ENCODE results near the gene STXBP4.

The STXBP4 gene

DNA sequence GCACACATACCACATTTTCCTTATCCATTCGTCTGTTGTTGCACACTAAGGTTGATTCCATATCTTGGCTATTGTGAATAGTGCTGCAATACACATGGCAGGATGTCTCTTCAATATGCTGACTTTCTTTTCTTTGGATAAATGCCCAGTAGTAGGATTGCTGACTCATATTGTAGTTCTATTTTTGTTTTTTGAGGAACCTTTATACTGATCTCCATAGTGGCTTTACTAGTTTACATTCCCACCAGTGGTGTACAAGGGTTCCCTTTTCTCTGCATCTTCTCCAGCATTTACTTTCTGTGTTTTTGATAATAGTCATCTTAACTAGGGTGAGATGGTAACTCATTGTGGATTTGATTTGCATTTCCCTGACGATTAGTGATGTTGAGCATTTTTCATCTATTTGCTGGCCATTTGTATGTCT, 118.1 kb downstream of the STXBP4 start:
- H3K4me3 ChIP-seq (ENCODE audit: control insufficient read depth, low read depth, low read length): no peak overlapping the region
- TF ChIP-seq, protein P1, sequence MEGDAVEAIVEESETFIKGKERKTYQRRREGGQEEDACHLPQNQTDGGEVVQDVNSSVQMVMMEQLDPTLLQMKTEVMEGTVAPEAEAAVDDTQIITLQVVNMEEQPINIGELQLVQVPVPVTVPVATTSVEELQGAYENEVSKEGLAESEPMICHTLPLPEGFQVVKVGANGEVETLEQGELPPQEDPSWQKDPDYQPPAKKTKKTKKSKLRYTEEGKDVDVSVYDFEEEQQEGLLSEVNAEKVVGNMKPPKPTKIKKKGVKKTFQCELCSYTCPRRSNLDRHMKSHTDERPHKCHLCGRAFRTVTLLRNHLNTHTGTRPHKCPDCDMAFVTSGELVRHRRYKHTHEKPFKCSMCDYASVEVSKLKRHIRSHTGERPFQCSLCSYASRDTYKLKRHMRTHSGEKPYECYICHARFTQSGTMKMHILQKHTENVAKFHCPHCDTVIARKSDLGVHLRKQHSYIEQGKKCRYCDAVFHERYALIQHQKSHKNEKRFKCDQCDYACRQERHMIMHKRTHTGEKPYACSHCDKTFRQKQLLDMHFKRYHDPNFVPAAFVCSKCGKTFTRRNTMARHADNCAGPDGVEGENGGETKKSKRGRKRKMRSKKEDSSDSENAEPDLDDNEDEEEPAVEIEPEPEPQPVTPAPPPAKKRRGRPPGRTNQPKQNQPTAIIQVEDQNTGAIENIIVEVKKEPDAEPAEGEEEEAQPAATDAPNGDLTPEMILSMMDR (IDR thresholded peaks at IDR 0.05; ENCODE audit: control insufficient read depth, insufficient read depth, low read depth, low read length, missing control alignments): no peak
- DNase-seq (ENCODE audit: low read depth): peak; percentile 60

DNA sequence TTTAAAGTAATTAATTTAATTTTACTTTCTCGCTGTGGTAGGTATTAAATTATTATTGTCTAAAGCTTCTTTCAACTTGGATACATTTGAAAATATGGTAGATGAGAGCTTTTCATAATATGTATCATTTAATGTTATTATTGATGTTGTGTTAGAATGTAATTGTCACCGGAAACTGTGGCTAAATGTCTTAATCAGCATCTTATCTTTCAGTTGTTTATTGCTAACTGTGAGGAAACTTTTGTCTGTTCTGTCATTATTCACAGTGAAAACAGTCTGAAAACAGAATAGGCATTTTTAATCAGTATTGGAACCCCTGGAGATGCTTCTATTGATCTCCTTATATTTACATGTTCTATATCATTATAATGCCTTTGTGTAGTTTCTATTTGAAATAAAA, 120.7 kb downstream of the STXBP4 start:
- TF ChIP-seq, protein P1 (IDR thresholded peaks at IDR 0.05; ENCODE audit: control insufficient read depth, insufficient read depth, low read depth, low read length, missing control alignments): no peak
- no peak for DNase-seq (ENCODE audit: low read depth)
- H3K4me3 ChIP-seq (ENCODE audit: control insufficient read depth, low read depth, low read length): no peak overlapping the region

DNA sequence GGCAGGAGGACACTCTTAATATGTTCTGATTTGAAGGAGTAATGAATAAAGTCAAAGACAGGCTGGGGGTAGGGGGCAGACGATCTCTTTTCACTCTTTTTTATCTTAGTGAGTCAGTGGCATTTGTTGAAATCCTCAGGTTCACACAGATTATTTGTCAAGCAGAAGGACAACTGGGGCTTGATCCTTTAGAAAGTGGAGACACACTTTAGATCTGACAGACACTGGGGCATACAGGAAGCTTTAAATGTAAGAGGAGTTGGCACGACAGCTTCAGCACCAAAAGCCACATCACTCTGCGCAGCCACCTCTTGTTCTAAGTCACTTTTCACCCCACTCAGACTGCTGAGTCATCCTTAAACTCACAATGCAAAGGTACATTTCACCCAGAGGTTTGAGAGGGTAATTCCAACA, 121.5 kb downstream of the STXBP4 start:
- no peak overlapping the region for H3K4me3 ChIP-seq (ENCODE audit: control insufficient read depth, low read depth, low read length)
- no peak for DNase-seq (ENCODE audit: low read depth)
- TF ChIP-seq, protein P1 (IDR thresholded peaks at IDR 0.05; ENCODE audit: control insufficient read depth, insufficient read depth, low read depth, low read length, missing control alignments): no peak

DNA sequence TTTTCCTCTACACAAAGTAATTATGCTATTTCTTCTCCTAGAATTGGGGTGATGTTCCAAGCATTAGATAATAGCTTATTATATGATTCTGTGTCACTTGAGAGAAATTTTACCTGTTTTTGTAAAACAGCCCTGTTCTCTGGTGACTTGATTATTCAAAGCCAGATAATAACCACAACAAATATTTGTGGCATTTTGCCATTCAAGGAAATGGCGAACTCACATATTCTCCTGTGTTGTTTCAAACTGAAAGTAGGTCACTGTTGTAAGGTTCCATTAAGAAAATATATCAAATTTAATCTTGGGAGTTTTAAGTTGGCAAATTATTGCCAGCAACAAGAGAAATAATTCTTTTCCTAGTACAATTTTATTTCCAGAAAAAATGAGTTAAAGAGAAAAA, 124.8 kb downstream of the STXBP4 start:
- H3K4me3 ChIP-seq (ENCODE audit: control insufficient read depth, low read depth, low read length): no peak overlapping the region
- no peak for DNase-seq (ENCODE audit: low read depth)
- TF ChIP-seq, protein P1 (IDR thresholded peaks at IDR 0.05; ENCODE audit: control insufficient read depth, insufficient read depth, low read depth, low read length, missing control alignments): no peak

DNA sequence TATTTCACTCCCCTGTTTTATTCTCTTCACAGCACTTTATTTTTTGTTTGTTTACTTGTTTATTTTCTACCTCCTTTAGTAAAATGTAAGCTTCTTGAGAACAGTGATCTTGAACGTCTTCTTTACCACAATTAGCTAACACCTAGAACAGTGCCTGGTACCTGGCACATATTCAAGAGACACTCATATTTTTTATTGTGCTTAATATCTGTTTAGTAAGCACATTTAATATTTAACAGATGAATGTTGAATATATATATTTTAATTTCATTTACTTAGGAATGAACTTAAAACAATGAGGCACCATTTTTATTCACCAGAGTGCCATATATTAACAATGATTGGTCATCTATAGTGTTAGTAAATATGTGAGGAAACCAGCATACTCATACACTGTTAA, 130.2 kb downstream of the STXBP4 start:
- no peak overlapping the region for H3K4me3 ChIP-seq (ENCODE audit: control insufficient read depth, low read depth, low read length)
- TF ChIP-seq, protein P1 (IDR thresholded peaks at IDR 0.05; ENCODE audit: control insufficient read depth, insufficient read depth, low read depth, low read length, missing control alignments): no peak
- no peak for DNase-seq (ENCODE audit: low read depth)

DNA sequence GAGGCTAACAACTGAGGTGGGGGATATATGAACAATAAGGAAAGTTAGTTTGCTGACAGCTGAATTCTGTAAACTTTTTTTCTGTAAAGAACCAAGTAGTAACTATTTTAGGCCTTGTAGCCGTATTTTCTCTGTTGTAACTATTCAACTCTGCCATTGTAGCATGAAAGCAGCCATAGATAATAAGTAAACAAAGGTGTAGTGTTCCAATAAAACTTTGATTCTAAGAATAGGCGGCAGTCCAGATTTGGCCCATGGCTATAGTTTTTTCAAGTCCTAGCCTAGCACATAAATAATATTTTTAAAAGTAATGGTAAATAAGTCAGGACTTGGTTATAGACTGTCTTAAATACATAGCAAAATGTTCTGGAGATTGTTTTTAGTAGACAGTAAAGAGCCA, 142.0 kb downstream of the STXBP4 start:
- TF ChIP-seq, protein P1 (IDR thresholded peaks at IDR 0.05; ENCODE audit: control insufficient read depth, insufficient read depth, low read depth, low read length, missing control alignments): no peak
- H3K4me3 ChIP-seq (ENCODE audit: control insufficient read depth, low read depth, low read length): no peak overlapping the region
- DNase-seq (ENCODE audit: low read depth): no peak

DNA sequence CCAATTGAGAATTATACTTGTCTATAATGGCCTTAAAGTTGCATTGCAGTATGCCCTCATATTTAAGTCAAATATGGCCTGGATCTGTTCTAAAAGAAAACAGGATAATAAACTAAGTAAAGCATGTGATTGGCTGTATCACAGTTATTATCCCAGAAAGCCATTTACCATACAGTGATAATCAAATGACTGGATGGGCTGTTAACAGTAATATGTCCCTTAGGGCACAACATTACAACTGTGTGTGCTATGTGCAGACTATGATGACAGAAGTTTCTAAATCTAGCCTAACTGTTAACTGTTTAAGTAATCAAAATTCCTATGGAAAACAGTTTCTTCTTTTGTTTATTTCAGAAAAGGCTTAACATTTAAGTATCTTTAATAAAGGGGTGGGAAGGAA, 145.7 kb downstream of the STXBP4 start:
- TF ChIP-seq, protein P1 (IDR thresholded peaks at IDR 0.05; ENCODE audit: control insufficient read depth, insufficient read depth, low read depth, low read length, missing control alignments): no peak
- H3K4me3 ChIP-seq (ENCODE audit: control insufficient read depth, low read depth, low read length): no peak overlapping the region
- no peak for DNase-seq (ENCODE audit: low read depth)

All from AG09309 (cell line).